ENCODE results near the gene SSPN.

SSPN gene

DNA sequence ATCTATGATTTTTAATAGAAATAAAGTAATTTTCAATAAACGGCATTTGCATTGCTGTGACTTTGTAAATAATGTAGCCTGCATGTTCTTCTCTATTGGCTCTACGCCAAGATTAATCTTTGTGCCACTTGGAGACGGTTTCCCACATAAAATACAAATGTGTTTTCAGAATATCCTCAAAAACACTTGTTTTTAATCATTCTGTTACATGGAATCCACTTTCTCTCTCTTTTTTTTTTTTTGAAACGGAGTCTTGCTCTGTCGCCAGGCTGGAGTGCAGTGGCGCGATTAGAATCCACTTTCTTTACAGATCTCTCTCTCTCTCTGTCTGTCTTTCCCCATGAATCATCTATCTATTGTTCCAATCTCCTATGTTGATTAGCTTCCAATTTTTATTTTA is 22.8 kb upstream of the SSPN start:
- no peaks in the 10 kb centered on the region for H3K36me3 ChIP-seq (ENCODE audit: insufficient read depth, low read length)
- H3K4me1 ChIP-seq (ENCODE audit: insufficient read depth, low read length) = no peaks in the 10 kb centered on the region
- H3K9ac ChIP-seq (ENCODE audit: low read depth, low read length) = no peak overlapping the region
- H3K9me3 ChIP-seq (ENCODE audit: control insufficient read depth, insufficient read depth, low read length) = no peaks in the 10 kb centered on the region

DNA sequence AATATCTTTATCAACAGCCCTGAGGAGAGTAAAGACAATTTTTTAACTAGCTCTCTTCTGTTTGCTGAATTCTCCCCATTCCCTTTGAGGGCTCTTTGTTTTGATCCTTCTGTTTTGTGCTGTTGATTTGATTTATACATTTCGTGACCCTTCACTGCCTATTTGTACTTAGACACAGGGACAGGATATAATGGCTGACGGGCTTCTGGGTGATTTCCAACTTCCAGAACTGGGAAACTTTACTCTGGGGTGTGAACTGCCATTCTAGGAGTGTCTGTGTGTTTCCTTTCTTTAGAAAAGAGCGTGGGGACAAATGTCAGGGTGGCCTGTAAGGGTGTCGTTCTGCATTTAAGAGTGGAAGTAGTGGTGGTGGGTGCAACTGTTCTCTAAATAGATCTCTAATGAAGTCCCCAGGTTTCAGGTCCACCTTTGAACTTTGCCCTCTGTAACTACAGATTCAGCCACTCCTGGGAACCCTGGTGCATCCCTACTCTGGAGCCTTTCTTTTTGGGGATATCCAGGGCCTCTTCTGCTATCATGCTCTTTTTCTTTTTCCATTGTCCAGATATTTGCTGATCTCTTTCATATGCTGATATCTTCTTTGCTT is 22.3 kb upstream of the SSPN start:
- Histone ChIP-seq H3K36me3 (ENCODE audit: insufficient read depth, low read length) (no peaks in the 10 kb centered on the region), H3K4me1 (ENCODE audit: insufficient read depth, low read length) (no peaks in the 10 kb centered on the region)

DNA sequence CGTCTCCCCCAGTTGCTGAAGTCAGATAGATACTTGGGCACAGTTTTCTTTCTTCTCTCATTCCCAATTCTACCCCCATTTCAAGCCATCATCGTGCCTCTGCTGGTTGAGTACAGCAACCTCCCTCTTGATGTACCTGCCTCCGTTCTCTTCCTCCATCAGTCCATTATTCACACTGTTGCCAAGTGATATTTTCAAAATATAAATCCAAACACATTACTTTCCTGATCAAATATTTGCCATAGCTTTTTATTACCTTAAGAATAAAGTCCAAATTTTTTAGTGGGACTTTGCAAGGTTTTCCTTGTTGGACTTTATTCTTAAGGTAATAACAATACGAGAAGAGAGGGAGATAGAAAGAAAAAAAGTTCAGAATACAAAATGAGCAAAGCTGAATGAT is 18.6 kb upstream of the SSPN start:
- Histone ChIP-seq H3K4me1 (ENCODE audit: insufficient read depth, low read length) (no peaks in the 10 kb centered on the region), H3K36me3 (ENCODE audit: insufficient read depth, low read length) (no peaks in the 10 kb centered on the region), H3K9ac (ENCODE audit: low read depth, low read length) (no peak overlapping the region), H3K9me3 (ENCODE audit: control insufficient read depth, insufficient read depth, low read length) (no peaks in the 10 kb centered on the region)

More for the DNA sequence above, 22.3 kb upstream of the SSPN start:
- no peak overlapping the region for H3K9ac ChIP-seq (ENCODE audit: low read depth, low read length)
- no peaks in the 10 kb centered on the region for H3K9me3 ChIP-seq (ENCODE audit: control insufficient read depth, insufficient read depth, low read length)

DNA sequence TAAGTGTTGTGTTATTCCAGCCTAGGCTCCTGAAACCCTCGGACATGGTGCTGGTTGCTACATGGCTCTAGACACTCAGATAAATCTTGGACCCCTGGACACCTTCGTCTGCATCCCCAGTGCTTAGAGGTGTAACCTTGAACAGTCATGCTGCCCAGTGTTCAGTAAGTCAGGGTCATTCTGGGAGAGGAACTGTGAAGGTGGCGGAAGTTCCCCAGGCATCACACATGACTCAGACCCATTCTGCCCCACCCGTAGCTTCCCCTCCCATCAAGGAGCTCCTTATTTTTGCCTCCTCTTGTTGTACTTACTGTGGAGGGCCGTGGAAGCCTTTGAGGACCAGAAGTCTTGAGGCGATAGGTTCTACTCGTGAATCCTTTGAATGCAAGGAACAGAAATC is 18.1 kb upstream of the SSPN start:
- Histone ChIP-seq H3K4me1 (ENCODE audit: insufficient read depth, low read length) (no peaks in the 10 kb centered on the region), H3K9me3 (ENCODE audit: control insufficient read depth, insufficient read depth, low read length) (no peaks in the 10 kb centered on the region), H3K36me3 (ENCODE audit: insufficient read depth, low read length) (no peaks in the 10 kb centered on the region), H3K9ac (ENCODE audit: low read depth, low read length) (no peak overlapping the region)

DNA sequence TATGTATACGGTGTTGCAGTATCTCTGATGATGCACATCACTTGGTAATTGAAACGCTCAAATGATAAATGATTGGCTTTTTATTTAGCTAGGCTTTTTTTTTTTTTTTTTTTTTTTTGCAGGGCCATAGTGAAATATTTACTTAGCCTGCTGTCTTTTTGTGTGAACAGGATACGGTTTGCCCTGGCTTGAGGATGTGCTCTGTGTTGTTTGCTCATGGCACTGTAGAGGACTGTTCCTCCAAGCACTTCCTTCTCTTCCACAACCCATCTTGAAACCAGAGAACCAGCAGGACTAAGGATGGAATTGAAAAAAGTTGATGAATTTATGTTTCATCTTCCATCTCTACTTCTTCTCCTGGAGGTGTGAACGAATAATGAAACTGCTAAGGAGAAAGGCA is 15.5 kb upstream of the SSPN start:
- H3K4me1 ChIP-seq (ENCODE audit: insufficient read depth, low read length) = no peaks in the 10 kb centered on the region

DNA sequence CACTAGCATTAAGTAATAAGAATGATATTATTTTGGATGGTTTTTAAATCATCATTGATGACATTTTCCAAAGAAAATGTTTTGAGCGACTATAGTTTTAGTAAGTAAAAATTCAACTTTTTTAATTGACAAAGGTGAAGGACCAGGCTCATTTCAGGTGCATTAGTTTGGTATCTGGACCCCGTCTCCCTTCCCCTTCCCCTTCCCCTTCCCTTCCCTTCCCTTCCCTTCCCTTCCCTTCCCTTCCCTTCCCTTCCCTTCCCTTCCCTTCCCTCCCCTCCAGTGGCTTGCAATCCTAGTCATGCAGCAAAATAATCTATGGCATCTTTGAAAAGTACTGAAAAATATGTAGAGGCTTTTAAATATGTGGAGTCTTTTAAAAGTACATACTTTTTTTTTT is 13.0 kb upstream of the SSPN start:
- Histone ChIP-seq H3K9me3 (ENCODE audit: control insufficient read depth, insufficient read depth, low read length) (no peaks in the 10 kb centered on the region), H3K4me1 (ENCODE audit: insufficient read depth, low read length) (no peaks in the 10 kb centered on the region), H3K36me3 (ENCODE audit: insufficient read depth, low read length) (no peaks in the 10 kb centered on the region), H3K9ac (ENCODE audit: low read depth, low read length) (no peak overlapping the region)

More for the DNA sequence above, 15.5 kb upstream of the SSPN start:
- Histone ChIP-seq H3K9ac (ENCODE audit: low read depth, low read length) (no peak overlapping the region), H3K9me3 (ENCODE audit: control insufficient read depth, insufficient read depth, low read length) (no peaks in the 10 kb centered on the region), H3K36me3 (ENCODE audit: insufficient read depth, low read length) (no peaks in the 10 kb centered on the region)

DNA sequence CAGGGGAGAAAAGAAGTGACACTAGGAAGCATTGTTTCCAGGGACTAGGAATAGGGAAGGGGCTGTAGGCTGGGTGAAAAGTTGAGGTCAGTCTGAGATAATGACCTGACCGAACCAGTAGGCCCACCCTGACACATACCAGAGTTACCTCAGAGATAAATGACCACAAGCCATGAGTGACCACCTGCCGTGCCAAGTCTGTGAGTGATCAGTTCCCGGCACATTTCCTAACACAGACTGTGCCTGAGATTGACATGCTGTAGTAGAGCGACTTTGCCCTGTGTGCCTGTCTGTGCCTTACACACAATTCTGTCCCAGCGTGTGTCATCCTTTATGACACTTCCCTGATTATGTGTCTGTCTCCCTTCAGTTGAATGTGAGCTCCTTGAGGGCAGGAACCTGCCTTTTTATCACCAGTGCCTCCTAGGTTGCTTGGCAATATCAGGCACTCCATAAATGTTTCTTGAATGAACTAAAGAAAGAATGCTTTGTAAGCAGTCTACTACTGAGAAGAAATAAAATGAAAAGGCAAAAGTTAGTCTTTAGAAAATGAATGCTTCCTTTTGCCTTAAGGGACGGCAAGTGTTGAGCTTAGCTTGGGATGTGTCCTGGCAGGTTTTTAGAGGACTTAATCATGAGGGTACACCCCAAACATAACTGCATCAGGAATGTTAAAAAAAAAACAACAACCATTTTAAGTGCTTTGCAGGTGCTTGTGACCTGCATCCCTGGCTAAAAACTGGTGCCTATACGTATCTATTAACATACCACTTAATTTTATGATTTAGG is 9.6 kb upstream of the SSPN start:
- 0 out of 2 replicates have a peak, but pooled peaks cover 3% of the 10 kb centered on the region for H3K4me1 ChIP-seq (ENCODE audit: insufficient read depth, low read length)
- H3K9me3 ChIP-seq (ENCODE audit: control insufficient read depth, insufficient read depth, low read length) = no peaks in the 10 kb centered on the region
- no peak overlapping the region for H3K9ac ChIP-seq (ENCODE audit: low read depth, low read length)
- no peaks in the 10 kb centered on the region for H3K36me3 ChIP-seq (ENCODE audit: insufficient read depth, low read length)

DNA sequence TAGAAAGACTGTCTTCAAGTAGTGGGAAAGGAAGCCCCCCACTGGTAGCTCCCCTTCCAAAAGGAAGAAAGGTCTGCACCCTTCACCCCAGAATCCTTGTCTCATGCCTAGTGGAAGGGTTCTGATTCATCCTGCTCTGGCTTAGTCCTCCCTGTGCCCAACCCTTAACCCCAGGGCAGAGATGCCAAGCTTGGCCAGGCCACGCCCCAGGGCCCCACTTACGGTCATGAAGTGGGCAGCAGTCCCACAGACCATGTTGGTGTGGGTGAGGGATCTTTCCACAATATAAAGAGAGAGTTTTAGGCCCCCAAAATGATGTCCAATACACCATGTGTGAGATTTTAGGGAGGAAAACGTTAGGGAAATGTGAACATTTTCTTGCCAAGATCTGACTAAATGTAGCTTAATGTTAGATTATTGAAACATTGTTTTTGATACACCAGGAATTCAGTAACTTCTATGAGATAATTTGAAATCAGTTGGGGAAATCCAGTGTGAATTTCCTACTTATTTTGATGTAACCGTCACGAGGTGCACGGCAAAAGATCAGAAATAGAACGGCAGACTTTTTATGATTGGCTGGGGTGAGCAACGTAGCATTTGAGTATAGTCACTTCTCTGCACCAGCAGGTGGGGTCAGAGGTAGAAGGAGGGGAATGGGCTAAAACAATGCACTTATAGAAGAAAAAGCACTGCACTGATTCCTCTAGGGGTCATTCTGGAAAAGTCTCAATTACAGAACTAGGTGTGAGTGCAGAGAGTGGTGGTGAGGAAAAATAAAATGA is 8.2 kb upstream of the SSPN start:
- Histone ChIP-seq H3K36me3 (ENCODE audit: insufficient read depth, low read length) (no peaks in the 10 kb centered on the region), H3K4me1 (ENCODE audit: insufficient read depth, low read length) (0 out of 2 replicates have a peak, but pooled peaks cover 3% of the 10 kb centered on the region), H3K9ac (ENCODE audit: low read depth, low read length) (no peak overlapping the region), H3K9me3 (ENCODE audit: control insufficient read depth, insufficient read depth, low read length) (no peaks in the 10 kb centered on the region)

DNA sequence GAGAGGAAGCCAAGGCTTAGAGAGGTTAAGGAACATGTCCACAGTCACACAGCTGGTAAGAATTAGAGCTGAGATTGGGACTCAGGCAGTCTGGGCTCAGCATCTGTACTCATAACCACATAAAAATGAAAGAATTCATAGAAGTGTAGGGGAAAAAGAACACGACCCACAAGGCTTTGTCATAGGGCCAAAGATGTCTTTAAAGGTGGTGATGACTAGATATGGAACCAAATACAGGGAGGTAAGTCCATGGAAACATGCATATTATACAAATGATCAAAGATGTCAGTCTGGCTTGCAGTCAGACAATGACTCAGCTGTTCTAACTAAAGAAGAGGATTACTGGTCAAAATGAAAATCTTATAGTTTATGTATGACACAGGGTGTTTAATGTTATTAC is 7.2 kb upstream of the SSPN start:
- Histone ChIP-seq H3K4me1 (ENCODE audit: insufficient read depth, low read length) (0 out of 2 replicates have a peak, but pooled peaks cover 3% of the 10 kb centered on the region), H3K9me3 (ENCODE audit: control insufficient read depth, insufficient read depth, low read length) (no peaks in the 10 kb centered on the region), H3K36me3 (ENCODE audit: insufficient read depth, low read length) (no peaks in the 10 kb centered on the region), H3K9ac (ENCODE audit: low read depth, low read length) (no peak overlapping the region)

DNA sequence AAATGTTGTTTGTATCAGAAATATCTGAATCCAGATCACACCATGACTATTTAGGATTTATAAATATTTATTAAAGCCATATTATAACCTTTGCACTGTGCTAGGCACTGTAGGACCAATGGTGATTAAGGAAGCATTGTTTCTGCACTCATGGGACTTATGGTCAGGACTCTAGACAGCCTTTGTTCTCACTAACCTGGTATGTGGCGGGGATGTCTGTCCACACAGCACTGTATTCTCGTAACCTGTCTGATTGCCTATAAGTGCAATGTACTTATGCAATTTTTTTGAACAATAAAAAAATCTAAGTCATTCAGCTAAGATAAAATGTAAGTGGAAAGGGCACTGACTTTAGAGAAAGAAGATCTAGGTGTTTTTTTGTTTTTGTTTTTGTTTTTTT is 6.7 kb upstream of the SSPN start:
- no peaks in the 10 kb centered on the region for H3K9me3 ChIP-seq (ENCODE audit: control insufficient read depth, insufficient read depth, low read length)
- H3K4me1 ChIP-seq (ENCODE audit: insufficient read depth, low read length) = 0 out of 2 replicates have a peak, but pooled peaks cover 3% of the 10 kb centered on the region
- no peak overlapping the region for H3K9ac ChIP-seq (ENCODE audit: low read depth, low read length)
- no peaks in the 10 kb centered on the region for H3K36me3 ChIP-seq (ENCODE audit: insufficient read depth, low read length)

DNA sequence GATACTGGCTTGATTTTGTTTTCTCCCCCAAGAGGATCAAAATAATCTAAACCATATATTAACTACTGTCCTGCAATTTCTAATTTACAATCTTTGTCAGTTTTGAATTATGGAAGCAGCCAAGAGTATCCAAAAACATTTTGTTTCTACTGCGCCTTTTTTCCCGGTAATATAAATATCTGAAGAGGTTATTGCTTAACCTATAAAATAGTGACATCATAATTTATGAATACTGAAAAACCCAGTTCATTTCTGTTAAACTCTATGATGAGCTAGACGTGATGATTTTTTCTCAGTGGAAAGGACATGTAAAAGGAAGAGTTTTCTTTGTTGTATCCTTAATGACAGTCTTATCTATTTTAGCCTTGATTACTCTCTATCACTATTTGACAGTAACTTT is 3.2 kb upstream of the SSPN start:
- no peak overlapping the region for H3K9ac ChIP-seq (ENCODE audit: low read depth, low read length)
- H3K4me1 ChIP-seq (ENCODE audit: insufficient read depth, low read length) = 0 out of 2 replicates have a peak, but pooled peaks cover 3% of the 10 kb centered on the region
- no peaks in the 10 kb centered on the region for H3K9me3 ChIP-seq (ENCODE audit: control insufficient read depth, insufficient read depth, low read length)
- H3K36me3 ChIP-seq (ENCODE audit: insufficient read depth, low read length) = no peaks in the 10 kb centered on the region

DNA sequence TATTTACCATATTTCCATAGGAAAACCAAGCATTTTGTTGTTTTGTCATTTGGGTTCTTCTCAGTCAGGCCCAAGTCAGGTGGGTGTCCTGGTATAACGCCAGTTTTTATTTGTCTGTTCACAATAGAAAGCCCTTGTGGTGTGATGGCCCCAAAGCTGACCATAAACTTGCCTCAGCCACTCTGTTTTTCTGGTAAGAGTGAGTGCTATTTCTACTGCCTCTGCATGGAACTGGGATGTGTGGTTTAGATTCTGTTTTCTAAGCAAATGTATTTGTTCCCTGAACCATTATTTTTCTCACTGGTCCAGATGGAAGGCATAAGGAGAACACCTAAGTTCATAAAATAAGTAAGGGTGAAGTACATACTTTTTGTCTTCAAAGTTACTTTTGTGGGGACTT is 1.8 kb upstream of the SSPN start:
- Histone ChIP-seq H3K9me3 (ENCODE audit: control insufficient read depth, insufficient read depth, low read length) (no peaks in the 10 kb centered on the region), H3K36me3 (ENCODE audit: insufficient read depth, low read length) (no peaks in the 10 kb centered on the region), H3K4me1 (ENCODE audit: insufficient read depth, low read length) (0 out of 2 replicates have a peak, but pooled peaks cover 3% of the 10 kb centered on the region), H3K9ac (ENCODE audit: low read depth, low read length) (no peak overlapping the region)

DNA sequence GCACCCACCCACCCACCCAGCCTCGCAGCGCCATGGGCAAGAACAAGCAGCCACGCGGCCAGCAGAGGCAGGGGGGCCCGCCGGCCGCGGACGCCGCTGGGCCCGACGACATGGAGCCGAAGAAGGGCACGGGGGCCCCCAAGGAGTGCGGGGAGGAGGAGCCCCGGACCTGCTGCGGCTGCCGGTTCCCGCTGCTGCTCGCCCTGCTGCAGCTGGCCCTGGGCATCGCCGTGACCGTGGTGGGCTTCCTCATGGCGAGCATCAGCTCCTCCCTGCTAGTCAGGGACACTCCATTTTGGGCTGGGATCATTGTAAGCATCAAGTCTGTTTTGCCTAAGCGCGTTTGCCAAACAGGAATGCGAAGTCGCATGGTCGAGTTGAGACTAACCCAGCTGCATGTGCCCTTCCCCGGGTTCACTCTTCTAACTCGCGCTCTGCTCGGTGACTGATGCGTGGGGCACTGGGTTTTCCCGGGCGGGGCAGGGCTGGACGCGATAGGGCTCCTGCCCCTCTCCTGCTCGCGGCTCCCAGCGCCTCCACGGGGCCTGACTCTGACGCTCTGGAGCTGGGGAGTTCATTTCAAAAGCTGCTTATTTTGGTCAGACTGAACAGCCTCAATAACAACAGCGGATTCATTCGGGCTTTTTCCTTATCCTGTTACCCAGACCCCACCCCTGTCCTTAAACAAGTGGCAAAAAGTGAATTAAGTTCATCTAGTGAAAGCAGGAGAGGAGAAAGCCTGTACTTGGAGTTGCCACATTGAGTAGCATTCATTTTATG is 458 bp downstream of the SSPN start:
- peak overlapping the region; percentile 87 for H3K9ac ChIP-seq (ENCODE audit: low read depth, low read length)
- no peaks in the 10 kb centered on the region for H3K36me3 ChIP-seq (ENCODE audit: insufficient read depth, low read length)

DNA sequence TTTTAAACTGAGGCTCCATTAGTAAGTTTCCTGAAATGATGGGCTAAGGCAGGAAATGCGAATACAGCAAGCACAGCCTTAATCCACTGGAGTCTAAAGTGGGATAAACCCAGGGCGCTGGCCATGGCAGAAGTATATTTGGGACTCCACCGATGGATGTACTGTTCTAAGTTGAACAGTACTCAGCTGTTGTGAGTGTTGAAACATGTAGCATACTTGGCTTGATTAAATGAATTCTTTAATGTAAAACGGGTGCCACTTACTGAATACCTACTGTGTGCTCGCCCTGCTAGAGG is 996 bp downstream of the SSPN start:
- Histone ChIP-seq H3K4me1 (ENCODE audit: insufficient read depth, low read length) (peaks cover 3% of the 10 kb centered on the region; the same call in 1 of the 2 replicates), H3K9me3 (ENCODE audit: control insufficient read depth, insufficient read depth, low read length) (no peaks in the 10 kb centered on the region), H3K9ac (ENCODE audit: low read depth, low read length) (peak overlapping the region; percentile 87; the same call in 1 of the 2 replicates), H3K36me3 (ENCODE audit: insufficient read depth, low read length) (no peaks in the 10 kb centered on the region)

More for the DNA sequence above, 458 bp downstream of the SSPN start:
- Histone ChIP-seq H3K9me3 (ENCODE audit: control insufficient read depth, insufficient read depth, low read length) (no peaks in the 10 kb centered on the region), H3K4me1 (ENCODE audit: insufficient read depth, low read length) (peaks cover 3% of the 10 kb centered on the region; the same call in 1 of the 2 replicates)

Measured in ES-I3 (cell line).